MCF 10A (cell line): ENCODE results near the gene MAP2K3. TPM values are rescaled to one million over a fixed set of nuclear protein-coding genes. Genes with fewer than 3 reads are reported as not detected.

Experiments
- BruUV-seq: library from RNA; stranded (reverse); fragments of 400-500 nt; replicated peaks from 2 replicates; lab custom pipeline; 2021; lab: Mats Ljungman, UMichigan
- CTCF ChIA-PET: fragments of 300-600 bp; sonication (Branson Sonifier 250); formaldehyde crosslinking; extraction: SDS; loops from one replicate; lab custom pipeline; 2021; ENCODE audit warnings: antibody characterized with exemption, inconsistent platforms; lab: Yijun Ruan, JAX
- POLR2A ChIA-PET: fragments of 300-600, 350-650 bp; sonication (Branson Sonifier 250); formaldehyde crosslinking; extraction: SDS; loops from one replicate; lab custom pipeline; 2020; ENCODE audit warnings: antibody characterized with exemption, inconsistent platforms; lab: Yijun Ruan, JAX
- DNase-seq: peaks from one replicate; pipeline ENCODE4 v3.0.0-alpha.2; 2018; ENCODE audit not compliant: unreplicated experiment
- H3K27ac Mint-ChIP-seq: one replicate; pipeline ENCODE4 v1.8.0; 2022; ENCODE audit warnings: mild to moderate bottlenecking, low read depth, mixed read lengths; ENCODE audit not compliant: unreplicated experiment
- H3K27me3 Mint-ChIP-seq: one replicate; pipeline ENCODE4 v1.8.0; 2022; ENCODE audit warnings: mixed read lengths; ENCODE audit not compliant: insufficient read depth, unreplicated experiment
- H3K36me3 Mint-ChIP-seq: one replicate; pipeline ENCODE4 v1.8.0; 2022; ENCODE audit warnings: mild to moderate bottlenecking, moderate library complexity, mixed read lengths; ENCODE audit not compliant: insufficient read depth, unreplicated experiment
- H3K4me1 Mint-ChIP-seq: one replicate; pipeline ENCODE4 v1.8.0; 2022; ENCODE audit warnings: mixed read lengths; ENCODE audit not compliant: insufficient read depth, unreplicated experiment
- H3K4me3 Mint-ChIP-seq: one replicate; pipeline ENCODE4 v1.8.0; 2022; ENCODE audit warnings: mild to moderate bottlenecking, moderate library complexity, mixed read lengths; ENCODE audit not compliant: unreplicated experiment
- H3K9me3 Mint-ChIP-seq: one replicate; pipeline ENCODE4 v1.8.0; 2022; ENCODE audit warnings: mixed read lengths; ENCODE audit not compliant: unreplicated experiment
- CTCF ChIP-seq: fragments of 200-600 bp; IDR thresholded peaks from one replicate; pipeline ENCODE4 v1.8.0; 2022; ENCODE audit warnings: antibody characterized with exemption, mild to moderate bottlenecking; ENCODE audit not compliant: unreplicated experiment
- intact Hi-C: fragments of 100-400 bp; cut with micrococcal nuclease; formaldehyde crosslinking; loops from 2 replicates; pipeline ENCODE4 v1.14.1; 2022
- total RNA-seq: library from RNA; stranded (reverse); gene quantifications from 2 replicates; pipeline ENCODE4 v1.2.3, GENCODE V29; 2022

MAP2K3 gene
- total RNA-seq, 1 experiment from 2014 or later: 45.2 TPM

DNA sequence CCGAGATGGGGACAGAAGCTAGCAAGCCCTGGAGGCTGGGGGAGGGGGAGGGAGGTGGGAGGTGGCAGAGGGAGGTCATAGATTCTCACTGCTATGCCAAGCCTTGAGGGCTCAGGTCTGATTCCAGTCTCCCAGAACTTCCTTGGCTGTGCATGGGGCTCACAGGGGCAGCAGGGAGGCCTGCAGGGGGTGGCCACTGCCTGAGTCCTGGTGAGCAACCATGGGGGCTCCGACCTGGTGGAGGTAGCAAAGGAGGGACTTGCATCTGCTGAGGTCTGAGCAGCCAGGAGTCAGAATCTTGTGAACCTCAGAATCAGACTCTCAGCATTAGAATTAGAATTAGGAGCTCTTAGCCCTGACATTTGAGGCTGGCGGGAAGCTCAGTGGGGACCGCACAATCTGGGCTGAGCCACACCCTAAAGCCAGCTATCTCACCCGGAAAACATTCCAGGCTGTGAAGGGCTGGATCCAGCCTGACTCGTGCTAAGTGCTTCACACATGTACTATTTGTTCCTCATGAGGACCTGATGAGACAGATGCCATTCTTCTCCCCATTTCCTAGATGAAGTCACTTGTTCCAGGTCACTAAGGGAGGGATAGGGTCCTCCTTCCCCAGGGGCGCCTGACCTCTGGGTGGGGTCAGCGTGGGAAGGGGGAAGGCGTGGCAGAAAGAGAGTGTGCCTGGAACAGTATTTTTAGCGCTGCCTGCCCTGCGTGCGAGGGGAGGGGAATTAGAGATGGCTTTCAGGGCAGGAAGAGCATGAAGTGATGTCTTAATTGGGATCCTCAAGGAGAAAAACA is 74.4 kb downstream of the MAP2K3 start:
- Mint-ChIP-seq H3K9me3 (peaks cover 8% of the 10 kb centered on the region), H3K27ac (no peak overlapping the region), H3K27me3 (no peaks in the 10 kb centered on the region), H3K4me3 (no peak overlapping the region), H3K36me3 (peaks cover under 1% of the 10 kb centered on the region), H3K4me1 (peaks cover 5% of the 10 kb centered on the region)
- TF ChIP-seq CTCF: no peak
- ChIA-PET POLR2A (interaction anchor here (1.0 kb wide), 1 partner anchor 10 kb away, joined by 3 read pairs; no protein-coding TSS in a partner anchor), CTCF (no interaction called here)
- DNase-seq: no peak
- no TSS peak for BruUV-seq
- intact Hi-C loops: no loop called here

DNA sequence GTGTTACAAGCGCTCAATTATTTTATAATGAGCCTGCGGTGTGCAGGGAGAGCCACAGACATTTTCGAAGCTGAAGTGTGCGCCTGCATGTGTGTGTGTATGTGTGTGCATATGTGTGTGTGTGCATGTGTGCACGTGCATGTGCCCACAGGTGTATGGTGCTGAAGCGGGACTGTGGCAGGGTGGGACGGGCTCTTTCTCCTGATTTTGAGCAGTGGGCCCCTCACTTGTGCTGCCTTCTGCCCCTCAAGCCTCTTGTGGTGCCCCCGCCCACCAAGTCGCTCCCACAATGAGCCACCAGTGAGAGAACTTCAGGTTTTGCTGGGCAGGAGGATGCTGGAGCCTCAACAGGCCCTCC is 75.0 kb downstream of the MAP2K3 start:
- intact Hi-C loops: no loop called here
- POLR2A ChIA-PET: interaction anchor here (1.0 kb wide), 1 partner anchor 9 kb away, joined by 3 read pairs; no protein-coding TSS in a partner anchor
- peaks cover 5% of the 10 kb centered on the region for H3K4me1 Mint-ChIP-seq

DNA sequence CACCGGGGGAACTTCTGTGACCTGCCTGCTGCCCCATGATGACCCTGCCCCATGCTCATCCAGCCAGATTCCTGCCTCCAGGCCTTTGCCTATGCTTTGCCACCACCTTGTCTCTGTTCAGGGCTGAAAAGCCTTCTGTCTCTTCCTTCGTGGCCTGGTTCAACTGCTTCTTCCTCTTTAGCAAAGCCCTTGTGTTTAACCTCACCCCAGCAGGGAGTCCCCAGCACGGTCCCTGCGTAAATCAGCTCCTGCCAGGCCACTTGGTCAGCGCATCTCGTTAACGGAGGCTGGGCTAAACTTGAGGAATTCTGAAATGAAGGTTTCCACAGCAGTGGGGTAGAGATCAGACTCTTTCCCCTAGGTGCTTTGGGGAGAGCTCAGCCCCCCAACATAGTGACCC is 75.5 kb downstream of the MAP2K3 start:
- Mint-ChIP-seq H3K27ac (no peak overlapping the region), H3K36me3 (peaks cover 6% of the 10 kb centered on the region), H3K4me3 (no peak overlapping the region), H3K27me3 (no peaks in the 10 kb centered on the region), H3K9me3 (peaks cover 8% of the 10 kb centered on the region), H3K4me1 (peaks cover 5% of the 10 kb centered on the region)
- intact Hi-C loops: no loop called here
- BruUV-seq: no TSS peak
- POLR2A ChIA-PET: no interaction called here
- no peak for DNase-seq
- CTCF ChIA-PET: no interaction called here
- TF ChIP-seq CTCF: no peak

More for the DNA sequence above, 75.0 kb downstream of the MAP2K3 start:
- TF ChIP-seq CTCF: no peak
- Mint-ChIP-seq H3K4me3 (no peak overlapping the region), H3K27ac (no peak overlapping the region), H3K36me3 (peaks cover 6% of the 10 kb centered on the region), H3K9me3 (peaks cover 8% of the 10 kb centered on the region), H3K27me3 (no peaks in the 10 kb centered on the region)
- CTCF ChIA-PET: no interaction called here
- BruUV-seq: no TSS peak
- DNase-seq: no peak

- H3K36me3 Mint-ChIP-seq: peaks cover 6% of the 10 kb centered on the region
- peaks cover 5% of the 10 kb centered on the region for H3K4me1 Mint-ChIP-seq
- intact Hi-C loops: no loop called here
- no peak overlapping the region for H3K27ac Mint-ChIP-seq
- TF ChIP-seq CTCF: no peak
- ChIA-PET CTCF (no interaction called here), POLR2A (no interaction called here)
- no peaks in the 10 kb centered on the region for H3K27me3 Mint-ChIP-seq
- H3K9me3 Mint-ChIP-seq: peaks cover 7% of the 10 kb centered on the region
- DNase-seq: no peak
- no peak overlapping the region for H3K4me3 Mint-ChIP-seq
- no TSS peak for BruUV-seq
Measured at GRCh38 chr17:21361020-21361809, 76.7 kb downstream of the MAP2K3 start.
